Lower leg skin (tissue), 3 donors: ENCODE data around the gene EMC8.

Source experiments
- POLR2A ChIP-seq, 2 donors: fragments of 450-650 bp; IDR thresholded peaks; one replicate each; pipeline ENCODE4 v1.6.1; 2016 to 2017; ENCODE audit warnings: antibody characterized with exemption in 2 of 2, mild to moderate bottlenecking in 1 of 2, moderate library complexity in 1 of 2
- TF ChIP-seq, protein P1 (sequence below), 3 donors: fragments of 450-650 bp; IDR thresholded peaks; one replicate each; pipeline ENCODE4 v1.5.1; 2016; ENCODE audit warnings: antibody characterized with exemption in 3 of 3, mild to moderate bottlenecking in 3 of 3, moderate library complexity in 2 of 3

DNA sequence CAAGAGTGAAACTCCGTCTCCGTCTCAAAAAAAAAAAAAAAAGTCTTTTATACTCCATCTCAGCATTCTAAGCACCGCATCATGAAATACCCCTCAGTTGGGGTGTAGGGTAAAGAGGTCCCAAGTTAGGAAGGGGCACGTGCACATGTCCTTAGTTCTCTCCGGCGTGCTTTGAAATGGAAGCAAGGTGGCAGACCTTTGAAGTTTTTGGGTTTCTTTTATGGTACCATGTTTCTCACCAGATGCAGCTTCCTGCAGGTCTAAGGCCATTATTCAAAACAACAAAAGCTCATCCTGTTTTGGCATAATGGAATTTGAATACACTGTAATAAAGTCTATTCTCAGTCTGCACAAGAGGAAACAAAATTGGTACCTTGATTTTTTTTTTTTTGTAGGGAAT, 9.6 kb downstream of the EMC8 start:
- no peak for TF ChIP-seq POLR2A (IDR thresholded peaks at IDR 0.05)
- TF ChIP-seq, protein P1, sequence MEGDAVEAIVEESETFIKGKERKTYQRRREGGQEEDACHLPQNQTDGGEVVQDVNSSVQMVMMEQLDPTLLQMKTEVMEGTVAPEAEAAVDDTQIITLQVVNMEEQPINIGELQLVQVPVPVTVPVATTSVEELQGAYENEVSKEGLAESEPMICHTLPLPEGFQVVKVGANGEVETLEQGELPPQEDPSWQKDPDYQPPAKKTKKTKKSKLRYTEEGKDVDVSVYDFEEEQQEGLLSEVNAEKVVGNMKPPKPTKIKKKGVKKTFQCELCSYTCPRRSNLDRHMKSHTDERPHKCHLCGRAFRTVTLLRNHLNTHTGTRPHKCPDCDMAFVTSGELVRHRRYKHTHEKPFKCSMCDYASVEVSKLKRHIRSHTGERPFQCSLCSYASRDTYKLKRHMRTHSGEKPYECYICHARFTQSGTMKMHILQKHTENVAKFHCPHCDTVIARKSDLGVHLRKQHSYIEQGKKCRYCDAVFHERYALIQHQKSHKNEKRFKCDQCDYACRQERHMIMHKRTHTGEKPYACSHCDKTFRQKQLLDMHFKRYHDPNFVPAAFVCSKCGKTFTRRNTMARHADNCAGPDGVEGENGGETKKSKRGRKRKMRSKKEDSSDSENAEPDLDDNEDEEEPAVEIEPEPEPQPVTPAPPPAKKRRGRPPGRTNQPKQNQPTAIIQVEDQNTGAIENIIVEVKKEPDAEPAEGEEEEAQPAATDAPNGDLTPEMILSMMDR (IDR thresholded peaks at IDR 0.05) = no peak
